A673 (cell line): Measurements from ENCODE around the gene STIMATE.

Experiments used
- EZH2 ChIP-seq: fragments of 200-600 bp; sonication (generic); IDR thresholded peaks from 2 replicates; pipeline ENCODE4 v1.6.1; 2017; ENCODE audit warnings: borderline replicate concordance, low read depth, mild to moderate bottlenecking, mixed read lengths, antibody characterized with exemption, low read length; ENCODE audit not compliant: poor library complexity, severe bottlenecking
- TF ChIP-seq, protein P1 (sequence below): fragments of 300-800, 200-600 bp; sonication (generic); conservative IDR thresholded peaks from 2 replicates; pipeline ENCODE4 v1.5.1; 2017; ENCODE audit warnings: low read depth, mild to moderate bottlenecking, antibody characterized with exemption, low read length, moderate library complexity, mixed read lengths

- TF ChIP-seq, protein P1, sequence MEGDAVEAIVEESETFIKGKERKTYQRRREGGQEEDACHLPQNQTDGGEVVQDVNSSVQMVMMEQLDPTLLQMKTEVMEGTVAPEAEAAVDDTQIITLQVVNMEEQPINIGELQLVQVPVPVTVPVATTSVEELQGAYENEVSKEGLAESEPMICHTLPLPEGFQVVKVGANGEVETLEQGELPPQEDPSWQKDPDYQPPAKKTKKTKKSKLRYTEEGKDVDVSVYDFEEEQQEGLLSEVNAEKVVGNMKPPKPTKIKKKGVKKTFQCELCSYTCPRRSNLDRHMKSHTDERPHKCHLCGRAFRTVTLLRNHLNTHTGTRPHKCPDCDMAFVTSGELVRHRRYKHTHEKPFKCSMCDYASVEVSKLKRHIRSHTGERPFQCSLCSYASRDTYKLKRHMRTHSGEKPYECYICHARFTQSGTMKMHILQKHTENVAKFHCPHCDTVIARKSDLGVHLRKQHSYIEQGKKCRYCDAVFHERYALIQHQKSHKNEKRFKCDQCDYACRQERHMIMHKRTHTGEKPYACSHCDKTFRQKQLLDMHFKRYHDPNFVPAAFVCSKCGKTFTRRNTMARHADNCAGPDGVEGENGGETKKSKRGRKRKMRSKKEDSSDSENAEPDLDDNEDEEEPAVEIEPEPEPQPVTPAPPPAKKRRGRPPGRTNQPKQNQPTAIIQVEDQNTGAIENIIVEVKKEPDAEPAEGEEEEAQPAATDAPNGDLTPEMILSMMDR, result no peak
- no peak for TF ChIP-seq EZH2
Observed at GRCh38 chr3:52904000-52904399, 6.7 kb upstream of the STIMATE start.
